Stimulated activated memory B cell treated with anti-CD40 and anti-IgM and Interleukin-4, amounts not matched to agents 10 μg/mL and 1 μg/mL and 100 μg/mL, for 72 hours (primary cell): Measurements from ENCODE around the gene FANCC.
"Not testable (repeated sequence)": the region's sequence is repeated elsewhere in the genome, so short reads cannot be mapped to it uniquely, and the experiment has no call there.

ENCODE experiments used
- ATAC-seq: fragments of 150-1000 bp; cut with Tn5 transposase; 2 replicates; pipeline ENCODE4 v1.10.0; 2021
- H3K27ac Mint-ChIP-seq: one replicate; pipeline ENCODE4 v1.8.0; 2022; ENCODE audit warnings: mild to moderate bottlenecking, mixed read lengths
- H3K27me3 Mint-ChIP-seq: one replicate; pipeline ENCODE4 v1.8.0; 2022; ENCODE audit warnings: mixed read lengths
- H3K36me3 Mint-ChIP-seq: one replicate; pipeline ENCODE4 v1.8.0; 2022; ENCODE audit warnings: mixed read lengths
- H3K4me1 Mint-ChIP-seq: one replicate; pipeline ENCODE4 v1.8.0; 2022; ENCODE audit warnings: mixed read lengths
- H3K4me3 Mint-ChIP-seq: one replicate; pipeline ENCODE4 v1.8.0; 2022; ENCODE audit warnings: mild to moderate bottlenecking, moderate library complexity, mixed read lengths
- H3K9me3 Mint-ChIP-seq: one replicate; pipeline ENCODE4 v1.8.0; 2022; ENCODE audit warnings: mixed read lengths

Gene FANCC

GRCh38 chr9:95342571-95342970 is 25.1 kb upstream of the FANCC start:
- H3K4me3 Mint-ChIP-seq = no peak overlapping the region
- H3K36me3 Mint-ChIP-seq = no peaks in the 10 kb centered on the region
- no peaks in the 10 kb centered on the region for H3K9me3 Mint-ChIP-seq
- no peaks in the 10 kb centered on the region for H3K4me1 Mint-ChIP-seq
- no peak overlapping the region for H3K27ac Mint-ChIP-seq
- peak; percentile 20 for ATAC-seq
- H3K27me3 Mint-ChIP-seq = peaks cover 20% of the 10 kb centered on the region

- Mint-ChIP-seq H3K27me3 (peaks cover 9% of the 10 kb centered on the region), H3K36me3 (no peaks in the 10 kb centered on the region), H3K4me3 (no peak overlapping the region), H3K27ac (no peak overlapping the region), H3K4me1 (no peaks in the 10 kb centered on the region), H3K9me3 (no peaks in the 10 kb centered on the region)
- no peak for ATAC-seq
Measured at GRCh38 chr9:95341293-95341962, 23.9 kb upstream of the FANCC start.

- Mint-ChIP-seq H3K4me1 (no peaks in the 10 kb centered on the region), H3K4me3 (no peak overlapping the region), H3K27me3 (peaks cover 6% of the 10 kb centered on the region), H3K9me3 (no peaks in the 10 kb centered on the region), H3K36me3 (no peaks in the 10 kb centered on the region), H3K27ac (no peak overlapping the region)
- ATAC-seq = no peak
Measured at GRCh38 chr9:95338243-95338642, 20.7 kb upstream of the FANCC start.

GRCh38 chr9:95336281-95336680 is 18.8 kb upstream of the FANCC start:
- H3K27me3 Mint-ChIP-seq = peaks cover 15% of the 10 kb centered on the region
- no peaks in the 10 kb centered on the region for H3K9me3 Mint-ChIP-seq
- H3K27ac Mint-ChIP-seq = no peak overlapping the region
- no peaks in the 10 kb centered on the region for H3K36me3 Mint-ChIP-seq
- no peak for ATAC-seq
- H3K4me1 Mint-ChIP-seq = no peaks in the 10 kb centered on the region
- H3K4me3 Mint-ChIP-seq = no peak overlapping the region

GRCh38 chr9:95333426-95333825 is 15.9 kb upstream of the FANCC start:
- H3K27ac Mint-ChIP-seq = no peak overlapping the region
- H3K4me3 Mint-ChIP-seq = no peak overlapping the region
- H3K9me3 Mint-ChIP-seq = no peaks in the 10 kb centered on the region
- no peak for ATAC-seq
- no peaks in the 10 kb centered on the region for H3K36me3 Mint-ChIP-seq
- no peaks in the 10 kb centered on the region for H3K4me1 Mint-ChIP-seq
- peaks cover 23% of the 10 kb centered on the region for H3K27me3 Mint-ChIP-seq

GRCh38 chr9:95332860-95333259 is 15.4 kb upstream of the FANCC start:
- H3K36me3 Mint-ChIP-seq = no peaks in the 10 kb centered on the region
- H3K4me1 Mint-ChIP-seq = no peaks in the 10 kb centered on the region
- no peak overlapping the region for H3K4me3 Mint-ChIP-seq

GRCh38 chr9:95330720-95331404 is 13.4 kb upstream of the FANCC start:
- Mint-ChIP-seq H3K27me3 (peaks cover 23% of the 10 kb centered on the region), H3K4me1 (no peaks in the 10 kb centered on the region), H3K36me3 (no peaks in the 10 kb centered on the region), H3K9me3 (peaks cover 3% of the 10 kb centered on the region), H3K27ac (no peak overlapping the region), H3K4me3 (no peak overlapping the region)
- no peak for ATAC-seq

More at GRCh38 chr9:95332860-95333259, 15.4 kb upstream of the FANCC start:
- Mint-ChIP-seq H3K27ac (no peak overlapping the region), H3K9me3 (no peaks in the 10 kb centered on the region), H3K27me3 (peaks cover 23% of the 10 kb centered on the region)
- no peak for ATAC-seq

GRCh38 chr9:95329061-95329460 is 11.6 kb upstream of the FANCC start:
- not testable (repeated sequence) for H3K4me1 Mint-ChIP-seq, H3K4me3 Mint-ChIP-seq, H3K36me3 Mint-ChIP-seq, H3K9me3 Mint-ChIP-seq, ATAC-seq, H3K27ac Mint-ChIP-seq
- H3K27me3 Mint-ChIP-seq = peaks cover 18% of the 10 kb centered on the region

- Mint-ChIP-seq H3K4me3 (no peak overlapping the region), H3K27me3 (peaks cover 32% of the 10 kb centered on the region), H3K4me1 (no peaks in the 10 kb centered on the region), H3K36me3 (no peaks in the 10 kb centered on the region), H3K27ac (no peak overlapping the region), H3K9me3 (peaks cover 3% of the 10 kb centered on the region)
- ATAC-seq = no peak
Measured at GRCh38 chr9:95327239-95327865, 9.8 kb upstream of the FANCC start.

- H3K9me3 Mint-ChIP-seq = peaks cover 3% of the 10 kb centered on the region
- H3K27ac Mint-ChIP-seq = no peak overlapping the region
- H3K36me3 Mint-ChIP-seq = no peaks in the 10 kb centered on the region
- no peak for ATAC-seq
- H3K4me3 Mint-ChIP-seq = no peak overlapping the region
- no peaks in the 10 kb centered on the region for H3K4me1 Mint-ChIP-seq
- peaks cover 15% of the 10 kb centered on the region for H3K27me3 Mint-ChIP-seq
Measured at GRCh38 chr9:95325221-95325620, 7.7 kb upstream of the FANCC start.

GRCh38 chr9:95317893-95318211 is 343 bp upstream of the FANCC start:
- ATAC-seq = no peak
- peaks cover 20% of the 10 kb centered on the region for H3K4me1 Mint-ChIP-seq
- no peaks in the 10 kb centered on the region for H3K9me3 Mint-ChIP-seq
- H3K27me3 Mint-ChIP-seq = peaks cover 2% of the 10 kb centered on the region
- H3K27ac Mint-ChIP-seq = peak overlapping the region; percentile 98
- no peaks in the 10 kb centered on the region for H3K36me3 Mint-ChIP-seq
- H3K4me3 Mint-ChIP-seq = peak overlapping the region; percentile 97

- Mint-ChIP-seq H3K4me3 (peak overlapping the region; percentile 97), H3K36me3 (no peaks in the 10 kb centered on the region), H3K9me3 (no peaks in the 10 kb centered on the region), H3K4me1 (peaks cover 27% of the 10 kb centered on the region), H3K27ac (peak overlapping the region; percentile 98), H3K27me3 (no peaks in the 10 kb centered on the region)
- peak; percentile 79 for ATAC-seq
Measured at GRCh38 chr9:95316794-95317118, 753 bp downstream of the FANCC start.

GRCh38 chr9:95316274-95316673 is 1.2 kb downstream of the FANCC start:
- peak overlapping the region; percentile 97 for H3K4me3 Mint-ChIP-seq
- peak overlapping the region; percentile 98 for H3K27ac Mint-ChIP-seq
- H3K27me3 Mint-ChIP-seq = no peaks in the 10 kb centered on the region
- no peaks in the 10 kb centered on the region for H3K9me3 Mint-ChIP-seq
- ATAC-seq = no peak
- no peaks in the 10 kb centered on the region for H3K36me3 Mint-ChIP-seq
- H3K4me1 Mint-ChIP-seq = peaks cover 27% of the 10 kb centered on the region

GRCh38 chr9:95315108-95315746 is 2.3 kb downstream of the FANCC start:
- H3K27ac Mint-ChIP-seq = no peak overlapping the region
- no peaks in the 10 kb centered on the region for H3K9me3 Mint-ChIP-seq
- peaks cover 27% of the 10 kb centered on the region for H3K4me1 Mint-ChIP-seq
- H3K4me3 Mint-ChIP-seq = no peak overlapping the region
- no peak for ATAC-seq
- H3K36me3 Mint-ChIP-seq = no peaks in the 10 kb centered on the region
- H3K27me3 Mint-ChIP-seq = no peaks in the 10 kb centered on the region

GRCh38 chr9:95313010-95313498 is 4.5 kb downstream of the FANCC start:
- Mint-ChIP-seq H3K4me3 (peak overlapping the region; percentile 58), H3K27ac (no peak overlapping the region), H3K4me1 (peaks cover 27% of the 10 kb centered on the region), H3K36me3 (no peaks in the 10 kb centered on the region), H3K9me3 (no peaks in the 10 kb centered on the region), H3K27me3 (no peaks in the 10 kb centered on the region)
- ATAC-seq = no peak
